HG03025 (cell line): Measurements from ENCODE around the gene HCRTR1.

Source experiments
- ATAC-seq: cut with Tn5 transposase; IDR thresholded peaks from one replicate; pipeline ENCODE4 v1.9.1; 2021; ENCODE audit warnings: mild to moderate bottlenecking, moderate library complexity; ENCODE audit not compliant: unreplicated experiment, low FRiP score

HCRTR1 gene

DNA sequence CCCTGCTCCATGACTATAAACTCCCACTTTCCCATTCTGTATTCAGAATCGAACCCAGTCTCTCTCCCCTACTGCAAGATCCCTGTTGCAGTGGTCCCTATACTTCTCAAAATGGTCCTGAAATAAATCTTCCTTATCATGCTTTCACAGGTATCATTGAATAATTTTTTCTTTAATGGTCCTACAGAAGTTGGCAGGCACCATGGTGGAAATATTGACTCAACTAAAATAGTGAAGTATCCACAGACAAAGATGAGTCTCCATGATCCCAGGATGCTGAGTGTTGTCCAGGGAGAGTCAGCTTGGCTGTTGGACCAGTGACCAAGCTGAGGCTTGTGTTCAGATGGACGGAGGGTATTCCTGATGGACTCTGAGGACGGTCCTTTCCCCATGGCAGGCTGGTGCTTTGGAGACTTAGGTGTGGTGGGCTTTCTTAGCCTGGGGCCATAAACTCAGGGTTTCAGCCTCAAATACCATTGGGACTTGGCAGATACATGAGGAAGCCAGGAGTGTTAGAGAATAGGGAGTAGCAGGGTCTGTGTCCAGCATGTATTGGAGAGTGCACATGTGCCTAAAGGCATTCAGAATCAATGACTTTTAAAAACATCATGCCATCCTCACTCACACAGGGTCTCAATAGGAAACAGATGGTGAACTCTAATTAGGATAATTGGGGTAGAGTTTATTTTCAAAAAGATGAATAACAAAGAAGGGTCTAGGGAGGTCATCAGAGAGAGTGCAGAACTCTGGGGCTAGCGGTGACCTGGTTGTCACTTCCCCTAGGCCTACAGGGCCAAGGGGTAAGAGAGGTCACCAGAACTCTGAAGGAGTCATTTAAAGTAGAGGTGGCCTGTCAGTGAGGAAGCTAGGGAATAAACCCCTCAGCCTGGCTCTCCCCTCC lies 21.4 kb upstream of the HCRTR1 start:
- ATAC-seq: no peak

DNA sequence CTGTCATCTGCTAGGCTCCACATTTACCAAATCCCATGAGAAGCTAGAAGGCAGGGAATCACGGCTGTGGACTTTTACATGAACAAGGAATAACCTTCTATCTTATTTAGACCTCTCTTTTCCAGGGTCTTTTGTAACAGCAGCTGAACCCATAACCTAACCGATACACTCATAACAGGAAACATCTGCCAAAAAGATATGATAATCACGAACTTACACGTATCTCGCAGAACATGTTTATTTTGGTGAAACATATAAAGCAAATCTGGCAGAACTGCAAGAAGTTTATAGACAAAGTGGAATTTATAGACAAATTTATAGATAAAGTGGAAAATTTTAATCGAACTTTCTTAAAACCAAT lies 20.8 kb upstream of the HCRTR1 start:
- no peak for ATAC-seq

DNA sequence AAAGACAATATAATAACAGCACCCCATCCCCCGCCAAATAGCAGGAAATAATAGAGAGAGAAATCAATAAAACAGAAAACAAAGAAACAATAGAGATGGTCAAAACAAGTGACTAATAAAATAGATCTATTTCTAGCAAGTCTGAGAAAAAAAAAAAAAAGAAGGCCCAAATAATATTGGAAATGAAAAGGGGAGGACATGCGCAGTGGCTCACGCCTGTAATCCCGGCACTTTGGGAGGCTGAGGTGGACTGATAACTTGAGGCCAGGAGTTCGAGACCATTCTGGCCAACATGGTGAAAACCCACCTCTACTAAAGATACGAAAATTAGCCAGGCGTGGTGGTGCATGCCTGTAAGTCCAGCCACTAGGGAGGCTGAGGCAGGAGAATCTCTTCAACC lies 18.5 kb upstream of the HCRTR1 start:
- no peak for ATAC-seq

DNA sequence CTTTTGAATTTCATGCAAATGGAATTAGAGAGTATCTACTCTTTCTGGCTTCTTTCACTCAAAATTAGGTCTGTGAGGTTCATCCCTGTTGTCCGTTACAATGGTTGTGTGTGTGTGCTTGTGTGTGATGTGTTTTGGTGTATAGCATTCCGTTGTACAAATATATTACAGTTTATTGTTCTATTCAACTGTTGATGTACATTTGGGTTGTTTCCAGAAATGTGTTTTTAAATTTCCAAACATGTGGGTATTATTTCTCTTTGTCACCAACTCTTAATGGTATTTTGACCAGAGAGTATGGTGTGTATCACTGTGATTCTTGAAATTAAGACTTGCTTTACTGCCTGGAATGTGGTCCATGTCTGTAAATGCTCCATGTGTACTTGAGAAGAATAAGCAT lies 16.8 kb upstream of the HCRTR1 start:
- no peak for ATAC-seq

- ATAC-seq: no peak
Observed at GRCh38 chr1:31602081-31602480, 15.4 kb upstream of the HCRTR1 start.

DNA sequence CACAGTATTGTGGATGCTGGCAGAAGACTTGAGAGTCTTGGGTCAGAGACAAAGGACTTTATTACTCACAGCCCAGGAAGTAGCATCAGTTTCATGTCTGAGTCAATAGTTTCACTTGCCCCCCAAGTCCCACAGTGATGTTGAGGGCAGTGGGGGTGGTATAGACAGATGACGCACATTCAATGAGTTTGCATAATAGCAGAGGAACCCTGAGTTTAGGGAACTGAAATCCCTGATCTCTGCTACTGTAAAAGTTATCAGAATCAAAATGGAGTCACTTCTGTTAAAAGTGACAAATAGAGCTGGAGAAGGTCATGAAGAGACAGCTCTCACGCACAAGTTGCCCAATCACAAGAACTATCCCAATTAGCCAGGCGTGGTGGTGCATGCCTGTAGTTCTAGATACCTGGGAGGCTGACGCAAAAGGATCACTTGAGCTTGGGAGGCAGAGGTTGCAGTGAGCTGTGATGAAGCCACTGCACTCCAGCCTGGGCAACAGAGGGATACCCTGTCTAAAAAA lies 11.5 kb upstream of the HCRTR1 start:
- peak; percentile 77 for ATAC-seq

DNA sequence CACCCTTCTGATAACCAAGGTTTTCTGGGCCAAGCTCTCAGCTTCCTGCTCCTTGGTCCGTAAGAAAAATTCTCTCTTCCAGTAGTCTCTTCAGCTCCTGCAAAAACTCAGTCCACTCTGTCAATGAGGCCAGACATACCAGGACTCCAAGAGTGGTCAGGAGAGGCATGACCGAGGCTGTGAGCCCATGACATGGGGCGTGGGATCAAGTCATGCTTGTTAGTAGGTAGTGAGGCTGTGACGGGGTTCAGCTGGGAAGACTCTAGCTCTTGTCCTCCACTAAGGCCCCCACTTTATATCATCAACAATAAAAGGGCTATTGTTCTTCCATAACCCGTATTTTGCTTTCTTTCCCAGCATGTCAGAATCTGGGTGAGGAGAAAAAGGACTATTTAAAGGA lies 10.1 kb upstream of the HCRTR1 start:
- no peak for ATAC-seq

- no peak for ATAC-seq
Observed at GRCh38 chr1:31609514-31610118, 7.9 kb upstream of the HCRTR1 start.

- ATAC-seq: no peak
Observed at GRCh38 chr1:31614414-31615005, 3.0 kb upstream of the HCRTR1 start.

- no peak for ATAC-seq
Observed at GRCh38 chr1:31615414-31615813, 2.1 kb upstream of the HCRTR1 start.

DNA sequence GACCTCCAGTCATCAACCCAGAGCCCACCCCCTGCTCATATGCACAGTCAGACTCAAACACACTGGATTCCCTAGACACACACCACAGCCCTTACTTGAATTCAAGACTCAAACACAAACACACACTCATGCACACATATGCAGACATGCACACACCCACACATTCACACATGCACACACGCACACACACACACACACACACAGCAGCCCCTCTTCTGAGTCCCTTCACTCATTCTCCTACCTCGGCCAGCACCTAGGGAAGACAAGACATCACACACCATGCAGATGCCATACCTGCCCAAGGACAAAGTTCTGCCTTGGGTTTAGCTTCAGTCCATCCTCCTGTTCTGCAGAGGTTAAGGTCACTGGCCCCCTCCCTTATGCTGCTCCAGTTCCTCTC lies 1.6 kb upstream of the HCRTR1 start:
- no peak for ATAC-seq

GRCh38 chr1:31617916-31618746 lies 642 bp downstream of the HCRTR1 start:
- ATAC-seq: no peak

GRCh38 chr1:31618916-31619846 lies 1.7 kb downstream of the HCRTR1 start:
- ATAC-seq: no peak

GRCh38 chr1:31620631-31621497 lies 3.4 kb downstream of the HCRTR1 start:
- no peak for ATAC-seq

DNA sequence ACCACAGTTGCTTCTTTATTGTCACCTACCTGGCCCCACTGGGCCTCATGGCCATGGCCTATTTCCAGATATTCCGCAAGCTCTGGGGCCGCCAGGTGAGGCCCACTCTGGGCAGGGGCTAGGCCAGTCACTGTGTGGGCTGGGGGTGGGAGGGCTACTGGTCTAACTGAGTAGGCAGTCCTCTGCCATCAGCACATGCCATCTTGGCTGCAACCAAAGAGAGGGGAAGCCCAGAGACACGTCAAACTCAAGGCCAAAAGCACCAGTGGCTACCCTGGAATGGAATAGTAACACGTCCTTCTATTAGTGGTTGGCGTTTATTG lies 4.0 kb downstream of the HCRTR1 start:
- no peak for ATAC-seq

- ATAC-seq: no peak
Observed at GRCh38 chr1:31621847-31622730, 4.6 kb downstream of the HCRTR1 start.

DNA sequence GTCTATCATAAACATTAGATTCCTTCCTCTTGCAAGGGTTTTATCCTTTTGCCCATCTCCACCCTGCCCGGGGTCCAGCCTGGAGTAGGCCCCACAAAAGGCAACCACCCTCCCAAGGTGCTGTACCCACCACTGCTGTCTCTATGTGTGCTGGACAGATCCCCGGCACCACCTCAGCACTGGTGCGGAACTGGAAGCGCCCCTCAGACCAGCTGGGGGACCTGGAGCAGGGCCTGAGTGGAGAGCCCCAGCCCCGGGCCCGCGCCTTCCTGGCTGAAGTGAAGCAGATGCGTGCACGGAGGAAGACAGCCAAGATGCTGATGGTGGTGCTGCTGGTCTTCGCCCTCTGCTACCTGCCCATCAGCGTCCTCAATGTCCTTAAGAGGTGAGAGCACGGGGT lies 5.9 kb downstream of the HCRTR1 start:
- ATAC-seq: no peak

- ATAC-seq: no peak
Observed at GRCh38 chr1:31624309-31624708, 6.8 kb downstream of the HCRTR1 start.
